Right lobe of liver (tissue), 4 donors: ENCODE measurements around the gene TRAF1.

Experiments used
- POLR2A ChIP-seq: fragments of 450-650 bp; IDR thresholded peaks from one replicate; pipeline ENCODE4 v1.6.1; 2017; ENCODE audit warnings: antibody characterized with exemption, mild to moderate bottlenecking
- TF ChIP-seq, protein P1 (sequence below), 4 donors: fragments of 200-600 bp in 3 of 4; fragments of 450-650 bp in 1 of 4; IDR thresholded peaks; one replicate each; pipeline versions ENCODE4 v1.5.1 to v1.8.0; 2016 to 2022; ENCODE audit warnings: antibody characterized with exemption in 4 of 4, mild to moderate bottlenecking in 2 of 4
- donor health status: DM: no; HTN: no; CAD: no.
- donor health status: DM: no; HTN: no; CAD: no.
- donor health status: DM: no; HTN: yes; CAD: no.

DNA sequence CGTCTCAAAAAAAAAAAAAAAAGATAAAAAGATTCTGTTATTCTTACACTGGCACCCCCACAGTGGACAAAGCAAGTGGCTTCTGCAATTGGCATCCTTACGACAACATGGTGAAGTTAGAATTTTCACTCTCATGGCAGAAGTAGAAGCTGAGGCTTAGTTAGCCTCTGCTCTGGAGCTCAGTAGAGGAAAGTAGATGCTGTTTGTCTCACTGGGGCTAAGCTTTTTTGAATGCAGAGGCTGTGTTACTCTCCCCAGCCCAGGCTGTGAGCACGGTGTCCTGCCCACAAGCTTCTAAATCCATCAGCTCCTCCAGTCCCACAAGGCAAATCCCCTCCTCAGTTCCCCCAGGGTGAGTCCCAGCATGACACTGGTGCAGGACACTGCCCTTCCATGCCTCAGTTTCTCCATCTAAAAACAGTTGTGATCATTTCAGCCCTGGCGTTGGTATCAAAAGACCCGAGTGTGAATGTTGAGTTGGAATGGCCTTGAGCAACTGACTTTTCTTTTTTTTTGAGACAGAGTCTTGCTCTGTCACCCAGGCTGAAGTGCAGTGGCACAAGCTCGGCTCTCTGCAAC lies 27.0 kb downstream of the TRAF1 start:
- no peak for TF ChIP-seq POLR2A
- TF ChIP-seq, protein P1, sequence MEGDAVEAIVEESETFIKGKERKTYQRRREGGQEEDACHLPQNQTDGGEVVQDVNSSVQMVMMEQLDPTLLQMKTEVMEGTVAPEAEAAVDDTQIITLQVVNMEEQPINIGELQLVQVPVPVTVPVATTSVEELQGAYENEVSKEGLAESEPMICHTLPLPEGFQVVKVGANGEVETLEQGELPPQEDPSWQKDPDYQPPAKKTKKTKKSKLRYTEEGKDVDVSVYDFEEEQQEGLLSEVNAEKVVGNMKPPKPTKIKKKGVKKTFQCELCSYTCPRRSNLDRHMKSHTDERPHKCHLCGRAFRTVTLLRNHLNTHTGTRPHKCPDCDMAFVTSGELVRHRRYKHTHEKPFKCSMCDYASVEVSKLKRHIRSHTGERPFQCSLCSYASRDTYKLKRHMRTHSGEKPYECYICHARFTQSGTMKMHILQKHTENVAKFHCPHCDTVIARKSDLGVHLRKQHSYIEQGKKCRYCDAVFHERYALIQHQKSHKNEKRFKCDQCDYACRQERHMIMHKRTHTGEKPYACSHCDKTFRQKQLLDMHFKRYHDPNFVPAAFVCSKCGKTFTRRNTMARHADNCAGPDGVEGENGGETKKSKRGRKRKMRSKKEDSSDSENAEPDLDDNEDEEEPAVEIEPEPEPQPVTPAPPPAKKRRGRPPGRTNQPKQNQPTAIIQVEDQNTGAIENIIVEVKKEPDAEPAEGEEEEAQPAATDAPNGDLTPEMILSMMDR (IDR thresholded peaks at IDR 0.05) = no peak
